ENCODE data around the gene HEY2. TPM values are rescaled to one million over a fixed set of nuclear protein-coding genes. Genes with fewer than 3 reads are reported as not detected.
"Not testable (repeated sequence)": the region's sequence is repeated elsewhere in the genome, so short reads cannot be mapped to it uniquely, and the experiment has no call there.

The HEY2 gene
- total and polyA plus RNA-seq, 8 donors: 0.83 to 3.8 (median 1.2) TPM; not detected in 2

DNA sequence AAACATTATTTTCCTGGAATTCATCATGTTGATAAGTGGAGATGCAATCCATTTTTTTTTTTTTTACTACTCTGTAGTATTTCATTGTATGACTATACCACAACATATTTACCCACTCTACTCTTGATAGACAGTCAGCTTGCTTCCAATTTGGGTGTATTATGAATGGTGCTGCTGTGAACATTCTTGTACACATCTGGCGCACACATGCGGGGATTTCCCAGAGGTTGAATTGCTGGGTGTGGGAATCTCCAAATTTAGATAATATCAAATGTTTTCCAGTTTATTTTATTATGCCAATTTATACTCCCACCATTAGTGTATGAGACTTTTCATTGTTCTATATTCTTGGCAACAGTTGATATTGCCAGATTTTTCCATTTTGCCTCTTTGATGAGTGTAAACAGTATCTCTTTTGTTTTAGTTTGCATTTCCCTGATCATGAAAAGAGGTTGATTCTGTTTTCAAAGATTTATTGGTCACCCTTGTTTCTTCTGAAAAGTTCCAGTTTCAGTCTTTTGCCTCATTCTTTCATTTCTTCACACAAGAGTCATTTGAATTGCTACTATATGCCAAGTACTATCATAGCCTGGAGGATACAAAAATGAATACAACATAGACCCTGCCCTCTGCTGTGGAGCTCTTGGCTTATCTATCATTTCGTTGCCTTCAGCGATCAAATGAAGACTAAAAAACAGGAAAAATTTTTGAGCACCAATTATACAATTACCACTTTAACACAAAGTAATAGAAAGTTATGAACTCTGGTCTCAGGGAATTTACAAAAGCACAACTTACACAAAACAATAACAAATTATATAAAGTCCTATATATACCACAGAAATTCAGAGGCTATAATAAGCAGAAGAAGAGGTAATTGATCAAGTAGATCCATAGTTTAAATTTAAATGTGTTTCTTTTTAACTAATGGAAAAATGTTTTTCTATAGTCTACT is 24.2 kb downstream of the HEY2 start:
- WGBS, 5 donors: 69 to 87% (median 82%) methylated on average over 4 of the region's 4 CpGs
- Histone ChIP-seq H3K4me3 (no peak overlapping the region), H3K36me3 (no peaks in the 10 kb centered on the region), H3K9me3 (no peaks in the 10 kb centered on the region), H3K27ac (no peak overlapping the region), H3K4me1 (no peaks in the 10 kb centered on the region), H3K27me3 (no peaks in the 10 kb centered on the region)
- TF ChIP-seq CTCF (IDR thresholded peaks at IDR 0.05) (no peak), POLR2AphosphoS5 (IDR thresholded peaks at IDR 0.05) (no peak), EP300 (IDR thresholded peaks at IDR 0.05) (no peak), POLR2A (IDR thresholded peaks at IDR 0.05) (no peak)
- intact Hi-C loops (cut with DNase I; ENCODE audit: low total_unique reads): no loop called here
- no peak for DNase-seq

GRCh38 chr6:125776107-125776826 is 26.8 kb downstream of the HEY2 start:
- WGBS, 5 donors: 62 to 73% (median 70%) methylated on average over 13 to 14 of the region's 14 CpGs
- DNase-seq; intact Hi-C loops (cut with DNase I; ENCODE audit: low total_unique reads); H3K4me1 ChIP-seq; H3K36me3 ChIP-seq; H3K27ac ChIP-seq; H3K9me3 ChIP-seq; H3K4me3 ChIP-seq; H3K27me3 ChIP-seq: not testable (repeated sequence)

- Histone ChIP-seq H3K4me1 (peaks cover 0 to 14% (median 4%) of the 10 kb centered on the region in 4 donors), H3K36me3 (no peaks in the 10 kb centered on the region), H3K27ac (peak overlapping the region; percentile 90 to 97 (median 95)), H3K4me3 (peak overlapping the region; percentile 42 to 59 (median 57)), H3K27me3 (no peaks in the 10 kb centered on the region), H3K9me3 (no peaks in the 10 kb centered on the region)
- TF ChIP-seq POLR2AphosphoS5 (IDR thresholded peaks at IDR 0.05) (peak; percentile 12 to 70 (median 63)), CTCF (IDR thresholded peaks at IDR 0.05) (peak in 4 of 7 experiments; percentile 19 to 53 (median 44)), EP300 (IDR thresholded peaks at IDR 0.05) (no peak)
- WGBS, 5 donors: 11 to 13% (median 12%) methylated on average over 17 of the region's 17 CpGs
- intact Hi-C loops (cut with DNase I; ENCODE audit: low total_unique reads): loop anchor here (10.0 kb wide), 1 partner anchor 195 kb away; no protein-coding TSS in a partner anchor
- peak; percentile 85 to 96 for DNase-seq
Observed at GRCh38 chr6:125779924-125780539, 30.6 kb downstream of the HEY2 start.

GRCh38 chr6:125780540-125781313 is 31.3 kb downstream of the HEY2 start:
- no peaks in the 10 kb centered on the region for H3K9me3 ChIP-seq
- 0 to 1% (median 0%) methylated on average over 25 to 28 of the region's 28 CpGs for WGBS, 5 donors
- no peak for TF ChIP-seq EP300 (IDR thresholded peaks at IDR 0.05)
- TF ChIP-seq POLR2A (IDR thresholded peaks at IDR 0.05): no peak
- no peak for TF ChIP-seq CTCF (IDR thresholded peaks at IDR 0.05)
- peak in 2 of 3 donors; percentile 78 to 82 for TF ChIP-seq POLR2AphosphoS5 (IDR thresholded peaks at IDR 0.05)
- peak overlapping the region; percentile 90 to 97 (median 95) for H3K27ac ChIP-seq
- H3K4me1 ChIP-seq: peaks cover 0 to 14% (median 4%) of the 10 kb centered on the region in 4 donors
- peak; percentile 52 to 87 for DNase-seq
- peak overlapping the region; percentile 42 to 59 (median 57) for H3K4me3 ChIP-seq
- intact Hi-C loops (cut with DNase I; ENCODE audit: low total_unique reads): loop anchor here (10.0 kb wide), 1 partner anchor 194 kb away; no protein-coding TSS in a partner anchor
- H3K36me3 ChIP-seq: no peaks in the 10 kb centered on the region
- H3K27me3 ChIP-seq: no peaks in the 10 kb centered on the region
